OCI-LY7 (cell line): ENCODE data around the gene SLC16A10. TPM values are rescaled to one million over a fixed set of nuclear protein-coding genes. Genes with fewer than 3 reads are reported as not detected.

Experiments used
- BruUV-seq: library from RNA; stranded (reverse); fragments of 400-500 nt; replicated peaks from 2 replicates; lab custom pipeline; 2021; lab: Mats Ljungman, UMichigan
- CTCF ChIA-PET: fragments of 300-600 bp; sonication (Branson Sonifier 250); formaldehyde crosslinking; loops from one replicate; lab custom pipeline; 2022; ENCODE audit warnings: antibody characterized with exemption; ENCODE audit not compliant: unreplicated experiment; lab: Charles Lee
- POLR2A ChIA-PET: fragments of 300-600 bp; sonication (Branson Sonifier 250); formaldehyde crosslinking; loops from one replicate; lab custom pipeline; 2022; ENCODE audit warnings: antibody characterized with exemption; lab: Charles Lee
- DNase-seq: peaks from one replicate; pipeline ENCODE4 v3.0.0-alpha.2; 2015; ENCODE audit warnings: low spot score
- H2AFZ ChIP-seq: fragments of 200-600 bp; sonication (generic), shearing (Covaris generic); 2 replicates; pipeline ENCODE4 v1.6.1; 2014; ENCODE audit warnings: mild to moderate bottlenecking, antibody characterized with exemption, low read length, moderate library complexity
- H3K27ac ChIP-seq: fragments of 200-600 bp; sonication (generic); 2 replicates; pipeline ENCODE4 v1.5.1; 2014; ENCODE audit warnings: mixed run types, low read depth, mild to moderate bottlenecking, moderate library complexity, low read length, inconsistent platforms; ENCODE audit not compliant: poor library complexity, severe bottlenecking
- H3K36me3 ChIP-seq: fragments of 200-600 bp; sonication (generic); 2 replicates; pipeline ENCODE4 v1.6.1; 2014; ENCODE audit warnings: mild to moderate bottlenecking, antibody characterized with exemption, low read length, moderate library complexity, mixed read lengths; ENCODE audit not compliant: insufficient read depth
- H3K4me1 ChIP-seq: fragments of 200-600 bp; sonication (generic); 2 replicates; pipeline ENCODE4 v1.5.1; 2014; ENCODE audit warnings: mild to moderate bottlenecking, low read length; ENCODE audit not compliant: insufficient read depth, poor library complexity, severe bottlenecking
- H3K4me2 ChIP-seq: fragments of 200-600 bp; sonication (generic); 2 replicates; pipeline ENCODE4 v1.6.1; 2014; ENCODE audit warnings: mild to moderate bottlenecking, low read length
- H3K4me3 ChIP-seq: fragments of 200-600 bp; sonication (generic); 2 replicates; pipeline ENCODE4 v1.5.1; 2014; ENCODE audit warnings: mild to moderate bottlenecking, low read depth, low read length; ENCODE audit not compliant: poor library complexity, severe bottlenecking
- H3K79me2 ChIP-seq: fragments of 200-600 bp; sonication (generic); 2 replicates; pipeline ENCODE4 v1.6.1; 2016; ENCODE audit warnings: low read depth, mild to moderate bottlenecking, low read length, moderate library complexity, mixed read lengths; ENCODE audit not compliant: insufficient read depth
- H3K9me2 ChIP-seq: fragments of 200-600 bp; sonication (generic); 2 replicates; pipeline ENCODE4 v1.6.1; 2016; ENCODE audit warnings: mild to moderate bottlenecking, low read length, mixed read lengths; ENCODE audit not compliant: insufficient read depth
- H3K9me3 ChIP-seq: fragments of 200-600 bp; sonication (generic); 2 replicates; pipeline ENCODE4 v1.6.1; 2014; ENCODE audit warnings: mild to moderate bottlenecking, mixed run types, low read length, mixed read lengths
- H4K20me1 ChIP-seq: fragments of 200-600 bp; sonication (generic); 2 replicates; pipeline ENCODE4 v1.6.1; 2014; ENCODE audit warnings: mild to moderate bottlenecking, antibody characterized with exemption, low read length, moderate library complexity, mixed read lengths; ENCODE audit not compliant: insufficient read depth
- EZH2phosphoT487 ChIP-seq: fragments of 200-600 bp; sonication (generic); IDR thresholded peaks from 2 replicates; pipeline ENCODE4 v1.6.1; 2018; ENCODE audit warnings: low read depth, borderline replicate concordance, mild to moderate bottlenecking, mixed run types, antibody characterized with exemption, low read length, moderate library complexity, mixed read lengths
- intact Hi-C: fragments of 100-400 bp; cut with micrococcal nuclease; formaldehyde crosslinking; loops from one replicate; pipeline ENCODE4 v1.10.0; 2022; ENCODE audit not compliant: unreplicated experiment
- total RNA-seq, 2 experiments: library from RNA; depleted of rRNA in 1 of 2; stranded (reverse); fragments of >200 nt in 1 of 2; shearing (Covaris generic) in 1 of 2; gene quantifications; 2 replicates each; pipeline ENCODE4 v1.2.3, GENCODE V29; 2014 to 2022
- TF ChIP-seq, protein P1 (sequence below): fragments of 200-600 bp; sonication (generic); conservative IDR thresholded peaks from 2 replicates; pipeline ENCODE4 v1.5.1; 2014; ENCODE audit warnings: mild to moderate bottlenecking, antibody characterized with exemption, low read length, moderate library complexity, mixed read lengths

Gene SLC16A10
- total RNA-seq, 2 experiments from 2014 or later = not detected

DNA sequence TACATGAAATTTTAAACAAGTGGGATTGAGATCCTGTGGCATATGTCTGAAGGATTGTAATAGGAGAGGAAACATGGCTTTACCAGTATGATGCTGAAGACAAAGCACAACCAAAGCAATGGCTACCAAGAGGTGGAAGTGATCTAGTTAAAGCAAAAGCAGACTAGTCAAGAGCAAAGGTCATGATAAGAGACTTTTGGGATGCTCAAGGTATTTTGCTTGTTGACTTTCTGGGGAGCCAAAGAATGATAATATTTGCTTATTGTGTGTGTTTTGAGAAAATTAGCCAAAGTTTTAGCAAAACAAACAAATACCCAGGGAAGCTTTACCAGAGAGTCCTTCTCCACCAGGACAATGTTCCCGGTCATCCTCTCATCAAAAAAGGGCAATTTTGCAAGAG lies 20.3 kb downstream of the SLC16A10 start:
- TF ChIP-seq, protein P1, sequence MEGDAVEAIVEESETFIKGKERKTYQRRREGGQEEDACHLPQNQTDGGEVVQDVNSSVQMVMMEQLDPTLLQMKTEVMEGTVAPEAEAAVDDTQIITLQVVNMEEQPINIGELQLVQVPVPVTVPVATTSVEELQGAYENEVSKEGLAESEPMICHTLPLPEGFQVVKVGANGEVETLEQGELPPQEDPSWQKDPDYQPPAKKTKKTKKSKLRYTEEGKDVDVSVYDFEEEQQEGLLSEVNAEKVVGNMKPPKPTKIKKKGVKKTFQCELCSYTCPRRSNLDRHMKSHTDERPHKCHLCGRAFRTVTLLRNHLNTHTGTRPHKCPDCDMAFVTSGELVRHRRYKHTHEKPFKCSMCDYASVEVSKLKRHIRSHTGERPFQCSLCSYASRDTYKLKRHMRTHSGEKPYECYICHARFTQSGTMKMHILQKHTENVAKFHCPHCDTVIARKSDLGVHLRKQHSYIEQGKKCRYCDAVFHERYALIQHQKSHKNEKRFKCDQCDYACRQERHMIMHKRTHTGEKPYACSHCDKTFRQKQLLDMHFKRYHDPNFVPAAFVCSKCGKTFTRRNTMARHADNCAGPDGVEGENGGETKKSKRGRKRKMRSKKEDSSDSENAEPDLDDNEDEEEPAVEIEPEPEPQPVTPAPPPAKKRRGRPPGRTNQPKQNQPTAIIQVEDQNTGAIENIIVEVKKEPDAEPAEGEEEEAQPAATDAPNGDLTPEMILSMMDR = no peak
- TF ChIP-seq EZH2phosphoT487 = no peak
- no peak overlapping the region for H3K4me2 ChIP-seq
- H2AFZ ChIP-seq = no peak overlapping the region
- no peak for DNase-seq
- H4K20me1 ChIP-seq = no peaks in the 10 kb centered on the region
- H3K79me2 ChIP-seq = no peaks in the 10 kb centered on the region
- no TSS peak for BruUV-seq
- CTCF ChIA-PET = no interaction called here
- POLR2A ChIA-PET = interaction anchor here (0.7 kb wide), 1 partner anchor 1323 kb away, joined by 4 read pairs; no protein-coding TSS in a partner anchor
- no peak overlapping the region for H3K4me3 ChIP-seq
- no peaks in the 10 kb centered on the region for H3K9me2 ChIP-seq
- no peaks in the 10 kb centered on the region for H3K4me1 ChIP-seq
- H3K27ac ChIP-seq = no peak overlapping the region
- intact Hi-C loops = no loop called here
- H3K36me3 ChIP-seq = no peaks in the 10 kb centered on the region
- no peaks in the 10 kb centered on the region for H3K9me3 ChIP-seq

DNA sequence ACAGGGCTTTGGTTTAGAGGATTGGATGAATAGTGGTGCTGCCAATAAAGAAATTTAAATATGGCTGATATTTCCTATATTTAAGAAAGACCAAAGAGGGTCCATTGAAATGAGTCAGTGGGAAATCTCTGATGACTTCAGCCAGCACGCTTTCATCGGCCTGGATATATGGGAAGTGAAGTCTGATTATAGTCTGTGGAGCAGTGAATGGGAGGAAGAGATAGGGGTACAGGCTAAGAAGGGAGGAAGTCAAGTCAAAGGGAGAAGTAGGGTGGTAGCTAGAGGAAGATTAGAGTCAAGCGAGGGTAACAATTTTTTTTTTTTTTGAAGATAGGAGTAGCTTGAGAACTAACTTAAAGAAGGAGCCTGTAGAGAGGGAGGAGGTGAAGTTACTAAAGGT lies 22.7 kb downstream of the SLC16A10 start:
- Histone ChIP-seq H3K79me2 (no peaks in the 10 kb centered on the region), H3K27ac (no peak overlapping the region), H3K4me3 (no peak overlapping the region), H3K4me1 (no peaks in the 10 kb centered on the region), H2AFZ (no peak overlapping the region), H4K20me1 (no peaks in the 10 kb centered on the region), H3K9me2 (no peaks in the 10 kb centered on the region), H3K9me3 (no peaks in the 10 kb centered on the region), H3K36me3 (no peaks in the 10 kb centered on the region), H3K4me2 (no peak overlapping the region)
- ChIA-PET POLR2A (interaction anchor here (0.6 kb wide), 1 partner anchor 248 kb away, joined by 5 read pairs; no protein-coding TSS in a partner anchor), CTCF (no interaction called here)
- intact Hi-C loops = no loop called here
- no TSS peak for BruUV-seq
- TF ChIP-seq, protein P1 = no peak
- TF ChIP-seq EZH2phosphoT487 = no peak
- no peak for DNase-seq

DNA sequence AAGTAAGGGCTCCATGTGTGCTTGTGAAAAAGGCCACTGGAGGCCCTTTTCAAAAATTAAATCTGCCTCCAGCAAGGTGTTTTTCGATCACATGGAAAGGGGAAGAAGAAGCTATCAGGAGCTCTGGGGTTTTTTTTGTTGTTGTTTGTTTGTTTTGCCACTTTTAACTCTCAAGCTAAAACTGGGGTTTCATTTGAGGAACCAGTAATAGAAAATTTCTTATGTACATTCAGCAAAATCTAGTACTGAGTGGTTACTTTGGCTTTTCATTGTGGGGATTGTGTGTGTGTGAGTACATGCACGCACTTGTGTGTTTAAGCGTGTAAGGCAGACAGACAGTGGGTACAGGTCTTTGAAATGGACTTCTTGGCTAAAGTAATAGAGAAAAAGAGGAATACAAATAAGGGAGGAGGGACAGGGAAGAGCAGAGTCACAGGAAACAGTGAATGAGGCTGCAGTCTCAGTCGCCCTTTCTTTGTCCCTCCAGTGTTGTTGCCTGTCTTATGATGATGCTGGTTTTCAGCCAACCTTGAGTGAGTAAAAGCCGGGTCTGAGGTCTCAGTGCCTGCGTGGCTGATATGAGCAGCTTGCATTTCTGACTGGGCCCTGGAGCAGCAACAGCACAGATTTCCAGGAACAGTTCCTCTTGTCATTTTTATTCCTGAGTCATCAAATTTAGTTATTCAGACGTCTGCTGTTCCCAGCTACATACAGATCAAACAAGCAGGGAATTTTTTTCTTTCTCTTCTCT lies 26.2 kb downstream of the SLC16A10 start:
- H2AFZ ChIP-seq = no peak overlapping the region
- intact Hi-C loops = no loop called here
- no peaks in the 10 kb centered on the region for H3K79me2 ChIP-seq
- no peak overlapping the region for H3K4me3 ChIP-seq
- H3K9me3 ChIP-seq = no peaks in the 10 kb centered on the region
- H4K20me1 ChIP-seq = no peaks in the 10 kb centered on the region
- BruUV-seq = no TSS peak
- TF ChIP-seq EZH2phosphoT487 = no peak
- TF ChIP-seq, protein P1 = no peak
- no peak for DNase-seq
- ChIA-PET POLR2A (interaction anchor here (0.7 kb wide), 1 partner anchor 31 kb away, joined by 3 read pairs; no protein-coding TSS in a partner anchor), CTCF (no interaction called here)
- no peak overlapping the region for H3K4me2 ChIP-seq
- no peaks in the 10 kb centered on the region for H3K36me3 ChIP-seq
- no peak overlapping the region for H3K27ac ChIP-seq
- H3K4me1 ChIP-seq = no peaks in the 10 kb centered on the region
- no peaks in the 10 kb centered on the region for H3K9me2 ChIP-seq
